GM18909 (cell line): ENCODE results near the gene PTPRU.

ENCODE experiments used
- ATAC-seq: cut with Tn5 transposase; IDR thresholded peaks from one replicate; pipeline ENCODE4 v1.9.1; 2021; ENCODE audit warnings: mild to moderate bottlenecking; ENCODE audit not compliant: unreplicated experiment, poor library complexity

The PTPRU gene

GRCh38 chr1:29243023-29243870 lies 6.9 kb downstream of the PTPRU start:
- no peak for ATAC-seq

GRCh38 chr1:29243871-29244200 lies 7.5 kb downstream of the PTPRU start:
- ATAC-seq = no peak

- ATAC-seq = no peak
Measured at GRCh38 chr1:29245261-29245660, 8.9 kb downstream of the PTPRU start.

GRCh38 chr1:29245876-29246275 lies 9.6 kb downstream of the PTPRU start:
- ATAC-seq = no peak

GRCh38 chr1:29247044-29247443 lies 10.7 kb downstream of the PTPRU start:
- no peak for ATAC-seq

- ATAC-seq = no peak
Measured at GRCh38 chr1:29247571-29248273, 11.4 kb downstream of the PTPRU start.

GRCh38 chr1:29248409-29248808 lies 12.1 kb downstream of the PTPRU start:
- ATAC-seq = no peak

GRCh38 chr1:29249170-29249691 lies 12.9 kb downstream of the PTPRU start:
- ATAC-seq = no peak

GRCh38 chr1:29249951-29250581 lies 13.7 kb downstream of the PTPRU start:
- ATAC-seq = no peak

GRCh38 chr1:29251164-29252124 lies 15.1 kb downstream of the PTPRU start:
- ATAC-seq = no peak

- ATAC-seq = no peak
Measured at GRCh38 chr1:29253180-29253579, 16.9 kb downstream of the PTPRU start.

GRCh38 chr1:29254346-29254745 lies 18.0 kb downstream of the PTPRU start:
- no peak for ATAC-seq

- ATAC-seq = no peak
Measured at GRCh38 chr1:29255134-29255666, 18.9 kb downstream of the PTPRU start.

- no peak for ATAC-seq
Measured at GRCh38 chr1:29256394-29256793, 20.1 kb downstream of the PTPRU start.

GRCh38 chr1:29256979-29257804 lies 20.9 kb downstream of the PTPRU start:
- ATAC-seq = no peak

GRCh38 chr1:29258189-29258975 lies 22.1 kb downstream of the PTPRU start:
- no peak for ATAC-seq

GRCh38 chr1:29258976-29259801 lies 22.9 kb downstream of the PTPRU start:
- ATAC-seq = no peak
